Peyer's patch (tissue), 4 donors: ENCODE results near the gene SAP30.

Source experiments
- POLR2A ChIP-seq, 2 donors: fragments of 450-650 bp; IDR thresholded peaks; one replicate each; pipeline ENCODE4 v1.5.1; 2017; ENCODE audit warnings: antibody characterized with exemption in 2 of 2, mild to moderate bottlenecking in 2 of 2, moderate library complexity in 2 of 2
- TF ChIP-seq, protein P1 (sequence below), 6 experiments: fragments of 450-650 bp in 4 of 6; fragments of 200-600 bp in 2 of 6; sonication (generic) in 1 of 6; IDR thresholded peaks; one replicate each; pipeline ENCODE4 v1.5.1; 2017 to 2019; ENCODE audit warnings: antibody characterized with exemption in 6 of 6, mild to moderate bottlenecking in 3 of 6, moderate library complexity in 1 of 6

DNA sequence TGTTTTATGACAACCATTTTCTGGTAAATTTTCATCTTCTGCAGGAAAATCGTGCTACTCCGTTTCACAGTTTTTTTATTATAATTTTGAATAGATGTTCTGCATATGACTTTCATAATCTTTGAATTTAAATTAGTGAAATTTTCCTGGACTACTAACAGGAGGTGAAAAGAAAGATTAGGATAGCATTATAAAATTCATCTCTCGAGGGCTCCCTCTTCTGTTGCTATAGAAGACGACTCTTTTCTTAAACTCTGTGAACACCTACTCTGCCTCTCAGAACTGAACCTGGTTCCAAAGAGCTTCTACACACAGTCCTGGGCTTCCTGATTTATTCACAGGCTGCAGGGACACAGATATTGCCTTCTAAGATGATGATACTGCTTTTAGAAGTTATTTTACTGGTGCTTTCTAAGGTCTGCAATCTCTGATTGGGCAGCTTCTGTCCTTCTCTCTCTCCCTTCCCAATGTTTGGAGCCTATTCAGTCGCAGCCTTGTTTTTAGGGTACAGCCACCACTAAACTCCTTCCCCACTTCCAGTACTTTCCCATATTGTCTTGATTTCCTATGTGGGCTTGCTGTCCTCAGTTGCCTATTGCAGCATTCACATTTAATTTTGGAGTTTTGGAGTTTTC, 10.1 kb upstream of the SAP30 start:
- TF ChIP-seq, protein P1, sequence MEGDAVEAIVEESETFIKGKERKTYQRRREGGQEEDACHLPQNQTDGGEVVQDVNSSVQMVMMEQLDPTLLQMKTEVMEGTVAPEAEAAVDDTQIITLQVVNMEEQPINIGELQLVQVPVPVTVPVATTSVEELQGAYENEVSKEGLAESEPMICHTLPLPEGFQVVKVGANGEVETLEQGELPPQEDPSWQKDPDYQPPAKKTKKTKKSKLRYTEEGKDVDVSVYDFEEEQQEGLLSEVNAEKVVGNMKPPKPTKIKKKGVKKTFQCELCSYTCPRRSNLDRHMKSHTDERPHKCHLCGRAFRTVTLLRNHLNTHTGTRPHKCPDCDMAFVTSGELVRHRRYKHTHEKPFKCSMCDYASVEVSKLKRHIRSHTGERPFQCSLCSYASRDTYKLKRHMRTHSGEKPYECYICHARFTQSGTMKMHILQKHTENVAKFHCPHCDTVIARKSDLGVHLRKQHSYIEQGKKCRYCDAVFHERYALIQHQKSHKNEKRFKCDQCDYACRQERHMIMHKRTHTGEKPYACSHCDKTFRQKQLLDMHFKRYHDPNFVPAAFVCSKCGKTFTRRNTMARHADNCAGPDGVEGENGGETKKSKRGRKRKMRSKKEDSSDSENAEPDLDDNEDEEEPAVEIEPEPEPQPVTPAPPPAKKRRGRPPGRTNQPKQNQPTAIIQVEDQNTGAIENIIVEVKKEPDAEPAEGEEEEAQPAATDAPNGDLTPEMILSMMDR (IDR thresholded peaks at IDR 0.05), result peak in 3 of 6 experiments; percentile 22 to 33 (median 27)
- no peak for TF ChIP-seq POLR2A (IDR thresholded peaks at IDR 0.05)
